K562 (cell line): ENCODE measurements around the gene SH3RF1. TPM values are rescaled to one million over a fixed set of nuclear protein-coding genes. Genes with fewer than 3 reads are reported as not detected.

Experiments used
- DPF2 ChIP-seq: fragments of 450-650 bp; IDR thresholded peaks from 2 replicates; pipeline ENCODE4 v1.6.1; 2016
- ETV1 ChIP-seq: fragments of 450-650 bp; conservative IDR thresholded peaks from 2 replicates; pipeline ENCODE4 v1.6.1; 2016; ENCODE audit warnings: missing genetic modification characterization, control low read depth, low read depth, missing compliant biosample characterization
- FOXA3 ChIP-seq, 2 experiments: fragments of 450-650 bp in 1 of 2; sonication (generic) in 1 of 2; formaldehyde crosslinking; IDR thresholded peaks in 1 of 2; conservative IDR thresholded peaks in 1 of 2; 2 replicates each; pipeline versions ENCODE4 v1.4.0 to v1.8.0; 2020 to 2022; ENCODE audit warnings: mild to moderate bottlenecking in 2 of 2, missing genetic modification reagents in 1 of 2
- MEIS2 ChIP-seq: fragments of 450-650 bp; IDR thresholded peaks from 2 replicates; pipeline ENCODE4 v1.6.1; 2014; ENCODE audit warnings: mild to moderate bottlenecking; ENCODE audit not compliant: partially characterized antibody
- THAP7 ChIP-seq: fragments of 250-450 bp; sonication (Bioruptor Pico); IDR thresholded peaks from 2 replicates; pipeline ENCODE4 v1.5.0; 2021
- ZHX1 ChIP-seq: fragments of 150-350 bp; conservative IDR thresholded peaks from 2 replicates; pipeline ENCODE4 v1.6.1; 2014; ENCODE audit warnings: low read length
- ZNF780A ChIP-seq: fragments of 250-450 bp; sonication (Bioruptor Pico); IDR thresholded peaks from 2 replicates; pipeline ENCODE4 v1.5.0; 2021; ENCODE audit warnings: mild to moderate bottlenecking
- polyA plus RNA-seq, 8 experiments: library from polyadenylated mRNA; depleted of rRNA in 4 of 8; stranded (reverse) in 5 of 8; unstranded in 3 of 8; fragments of >200 nt; fragmentation: Nextera tagmentation in 2 of 8; fragmentation: Illumina TruSeq in 1 of 8; extraction: Ambion mirVana in 2 of 8; extraction: Trizol in 1 of 8; gene quantifications; 2 replicates each; pipeline versions ENCODE4 v1.2.1 to v1.2.3, GENCODE V29; 2011 to 2014; ENCODE audit warnings: inconsistent platforms in 1 of 8, missing spikeins in 1 of 8
- total RNA-seq, 7 experiments: library from RNA; depleted of rRNA in 6 of 7; stranded (reverse); fragments of >200 nt in 6 of 7; fragmentation: Illumina TruSeq in 2 of 7; extraction: Trizol in 2 of 7; gene quantifications; 2 replicates each; pipeline versions ENCODE4 v1.2.1 to v1.2.3, GENCODE V29; 2011 to 2021; ENCODE audit warnings: low replicate concordance in 1 of 7

SH3RF1 gene
- total and polyA plus RNA-seq, 9 of the 15 experiments (the other 6 are each of a cell fraction or from before 2014, with no cell fraction given): 0.04 to 0.16 (median 0.11) TPM; not detected in 6

GRCh38 chr4:169070895-169071218 is 199.9 kb downstream of the SH3RF1 start (continued):
- TF ChIP-seq FOXA3 (CRISPR knock-in tag; conservative IDR thresholded peaks at IDR 0.05 in 1 of 2, IDR thresholded peaks at IDR 0.05 in 1 of 2) (peak in 1 of 2 experiments; percentile 88; a peak in 2 of 4 replicates), ETV1 (tag) (peak; percentile 67), THAP7 (CRISPR knock-in tag) (no peak), ZNF780A (CRISPR knock-in tag) (no peak), ZHX1 (no peak), DPF2 (no peak), MEIS2 (peak; percentile 57)
- TF ChIP-seq, all 486 proteins: peak for 7
